ENCODE results near the gene EXT2. TPM values are rescaled to one million over a fixed set of nuclear protein-coding genes. Genes with fewer than 3 reads are reported as not detected.

Gene EXT2
- total and polyA plus RNA-seq, 2 experiments from 2014 or later: 99.8 to 209 TPM

DNA sequence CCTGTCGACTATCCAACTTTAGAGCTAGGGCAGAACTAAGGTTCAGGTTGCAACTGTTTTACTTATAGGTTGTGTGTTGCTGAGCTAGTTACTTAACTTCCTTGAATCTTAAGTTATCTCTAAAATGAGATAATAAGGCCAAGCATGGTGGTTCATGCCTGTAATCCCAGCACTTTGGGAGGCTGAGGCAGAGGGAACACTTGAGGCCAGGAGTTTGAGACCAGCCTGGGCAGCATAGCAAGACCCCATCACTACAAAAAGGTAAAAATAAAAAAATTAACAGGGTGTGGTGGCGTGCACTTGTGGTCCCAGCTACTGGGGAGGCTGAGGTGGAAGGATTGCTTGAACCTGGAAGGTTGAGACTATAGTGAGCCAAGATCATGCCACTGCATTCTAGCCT is 27.3 kb upstream of the EXT2 start:
- Histone ChIP-seq H4K20me1 (ENCODE audit: insufficient read depth) (no peaks in the 10 kb centered on the region), H3K27me3 (replicated peaks; ENCODE audit: insufficient read depth) (no peaks in the 10 kb centered on the region), H3K4me1 (ENCODE audit: insufficient read depth) (0 out of 2 replicates have a peak, but pooled peaks cover 6% of the 10 kb centered on the region), H3F3A (ENCODE audit: insufficient read depth) (peaks cover 8% of the 10 kb centered on the region), H3K79me2 (ENCODE audit: insufficient read depth) (no peaks in the 10 kb centered on the region), H3K9me2 (ENCODE audit: insufficient read depth) (no peaks in the 10 kb centered on the region), H3K9ac (no peak overlapping the region), H2AFZ (no peak overlapping the region), H3K27ac (no peak overlapping the region), H3K36me3 (ENCODE audit: low read depth) (no peaks in the 10 kb centered on the region; the same call in 1 of the 2 replicates), H3K4me2 (ENCODE audit: unreplicated experiment) (no peak overlapping the region), H3K9me3 (ENCODE audit: low read depth) (no peaks in the 10 kb centered on the region), H3K4me3 (no peak overlapping the region)
- WGBS, 2 experiments (ENCODE audit: low coverage in 1 of 2, low lambda C conversion rate in 2 of 2, missing lambda C conversion rate in 2 of 2): 73 to 86% methylated on average over 2 of the region's 2 CpGs
- DNase-seq: no peak
- in situ Hi-C loops (cut with MboI): no loop called here
- TF ChIP-seq EZH2 (IDR thresholded peaks at IDR 0.05; ENCODE audit: insufficient read depth, poor library complexity, severe bottlenecking) (no peak), EZH2phosphoT487 (IDR thresholded peaks at IDR 0.05; ENCODE audit: insufficient read depth, low read depth) (no peak)

DNA sequence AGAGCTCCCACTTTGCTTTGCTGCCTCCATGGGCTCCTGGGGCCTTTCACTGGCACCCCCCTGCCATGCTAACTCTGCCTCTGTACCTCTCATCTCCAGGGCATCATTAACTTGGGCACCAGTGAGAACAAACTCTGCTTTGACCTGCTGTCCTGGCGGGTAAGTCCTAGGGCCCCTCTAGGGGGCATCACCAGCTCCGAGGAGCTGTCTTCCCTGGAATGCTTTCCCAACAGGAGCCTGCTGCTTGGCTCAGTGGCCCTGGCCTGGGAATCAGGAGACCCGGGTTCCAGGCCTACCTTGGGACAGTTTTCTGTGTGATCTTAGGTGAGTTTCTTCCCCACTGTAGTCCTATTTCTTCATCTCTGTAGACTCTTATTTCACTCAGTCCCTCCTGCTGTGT is 24.3 kb upstream of the EXT2 start:
- Histone ChIP-seq H3K27me3 (replicated peaks; ENCODE audit: insufficient read depth) (no peaks in the 10 kb centered on the region), H3K4me3 (no peak overlapping the region), H3K4me1 (ENCODE audit: insufficient read depth) (0 out of 2 replicates have a peak, but pooled peaks cover 6% of the 10 kb centered on the region), H3K9me3 (ENCODE audit: low read depth) (no peaks in the 10 kb centered on the region), H2AFZ (no peak overlapping the region), H3K9me2 (ENCODE audit: insufficient read depth) (no peaks in the 10 kb centered on the region), H3K9ac (no peak overlapping the region), H3F3A (ENCODE audit: insufficient read depth) (no peaks in the 10 kb centered on the region), H3K4me2 (ENCODE audit: unreplicated experiment) (no peak overlapping the region), H3K27ac (no peak overlapping the region), H3K36me3 (ENCODE audit: low read depth) (no peaks in the 10 kb centered on the region; the same call in 1 of the 2 replicates), H3K79me2 (ENCODE audit: insufficient read depth) (no peaks in the 10 kb centered on the region), H4K20me1 (ENCODE audit: insufficient read depth) (no peaks in the 10 kb centered on the region)
- TF ChIP-seq EZH2phosphoT487 (IDR thresholded peaks at IDR 0.05; ENCODE audit: insufficient read depth, low read depth) (no peak), EZH2 (IDR thresholded peaks at IDR 0.05; ENCODE audit: insufficient read depth, poor library complexity, severe bottlenecking) (no peak)
- DNase-seq: no peak
- 77 to 86% methylated on average over 3 of the region's 3 CpGs for WGBS, 2 experiments (ENCODE audit: low coverage in 1 of 2, low lambda C conversion rate in 2 of 2, missing lambda C conversion rate in 2 of 2)
- in situ Hi-C loops (cut with MboI): loop anchor here (10.0 kb wide), 1 partner anchor 56 kb away; no protein-coding TSS in a partner anchor

DNA sequence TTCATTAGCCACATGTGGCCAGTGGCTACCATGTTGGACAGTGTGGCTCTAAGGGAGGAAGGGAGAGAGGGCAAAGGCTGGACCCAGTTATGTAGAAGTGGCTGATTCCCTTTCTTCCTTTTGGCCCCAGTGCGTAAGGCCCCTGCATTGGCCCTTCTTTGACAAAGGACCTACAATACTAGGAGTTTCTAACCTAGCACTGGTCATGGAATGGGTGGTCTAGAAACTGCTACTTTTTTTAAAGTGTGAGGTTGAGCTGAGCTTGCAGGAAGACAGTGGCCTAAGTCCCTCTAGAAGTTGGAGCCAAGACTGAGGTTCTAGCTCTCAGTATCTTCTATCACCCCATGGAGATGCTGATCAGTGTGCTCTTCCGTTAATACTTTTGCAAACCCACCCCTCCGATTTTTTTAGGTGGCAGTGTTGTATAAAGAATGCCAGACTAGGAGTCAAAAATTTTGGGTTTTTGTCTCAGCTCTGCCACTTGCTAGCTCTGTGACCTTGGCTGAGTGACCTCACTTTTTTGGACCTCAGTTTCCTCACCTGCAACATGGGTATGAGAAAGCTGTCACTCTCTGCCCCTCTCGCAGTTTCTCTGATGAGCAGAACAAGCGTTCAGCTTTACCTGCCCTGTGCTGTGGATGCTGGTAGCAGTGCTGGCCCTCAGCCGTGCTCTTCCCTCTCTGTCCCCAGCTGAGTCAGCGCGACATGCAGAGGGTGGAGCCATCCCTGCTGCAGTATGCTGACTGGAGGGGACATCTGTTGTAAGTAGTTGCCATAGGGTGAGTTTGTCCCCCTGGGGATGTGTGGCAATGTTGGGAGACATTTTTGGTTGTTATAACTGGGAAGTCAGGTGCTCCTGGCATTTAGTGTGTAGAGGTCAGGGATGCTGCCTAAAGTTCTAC is 22.5 kb upstream of the EXT2 start:
- no peaks in the 10 kb centered on the region for H3K4me1 ChIP-seq (ENCODE audit: insufficient read depth)
- H3K9me3 ChIP-seq (ENCODE audit: low read depth): no peaks in the 10 kb centered on the region
- H3K27me3 ChIP-seq (replicated peaks; ENCODE audit: insufficient read depth): no peaks in the 10 kb centered on the region
- H3K9ac ChIP-seq: no peak overlapping the region
- H4K20me1 ChIP-seq (ENCODE audit: insufficient read depth): no peaks in the 10 kb centered on the region
- no peaks in the 10 kb centered on the region for H3K79me2 ChIP-seq (ENCODE audit: insufficient read depth)
- in situ Hi-C loops (cut with MboI): loop anchor here (10.0 kb wide), 1 partner anchor 58 kb away; no protein-coding TSS in a partner anchor
- H3K4me2 ChIP-seq (ENCODE audit: unreplicated experiment): no peak overlapping the region
- no peak overlapping the region for H3K4me3 ChIP-seq
- WGBS, 2 experiments (ENCODE audit: low coverage in 1 of 2, low lambda C conversion rate in 2 of 2, missing lambda C conversion rate in 2 of 2): 93 to 96% methylated on average over 8 of the region's 8 CpGs
- no peak for TF ChIP-seq EZH2 (IDR thresholded peaks at IDR 0.05; ENCODE audit: insufficient read depth, poor library complexity, severe bottlenecking)
- no peak for TF ChIP-seq EZH2phosphoT487 (IDR thresholded peaks at IDR 0.05; ENCODE audit: insufficient read depth, low read depth)
- DNase-seq: no peak
- H2AFZ ChIP-seq: no peak overlapping the region
- no peaks in the 10 kb centered on the region for H3F3A ChIP-seq (ENCODE audit: insufficient read depth)
- no peak overlapping the region for H3K27ac ChIP-seq
- H3K9me2 ChIP-seq (ENCODE audit: insufficient read depth): no peaks in the 10 kb centered on the region
- no peaks in the 10 kb centered on the region; the same call in 1 of the 2 replicates for H3K36me3 ChIP-seq (ENCODE audit: low read depth)

DNA sequence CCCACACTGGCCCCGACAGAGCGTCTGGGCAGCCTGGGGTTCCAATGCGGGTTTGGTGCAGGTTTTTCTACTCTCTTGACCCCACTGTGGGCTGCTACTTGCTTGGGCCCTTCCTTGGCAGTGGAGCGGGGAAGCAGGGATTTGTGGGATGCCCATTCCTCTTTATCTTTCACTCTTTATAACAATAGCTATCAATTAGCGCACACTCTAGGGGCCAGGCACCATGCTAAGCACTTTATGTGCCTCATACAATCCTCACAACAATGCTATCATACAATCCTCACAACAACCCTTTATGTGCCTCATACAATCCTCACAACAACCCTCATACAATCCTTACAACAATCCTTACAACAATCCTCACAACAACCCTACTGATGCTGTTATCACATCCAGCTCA is 16.7 kb upstream of the EXT2 start:
- no peaks in the 10 kb centered on the region for H3K9me2 ChIP-seq (ENCODE audit: insufficient read depth)
- H2AFZ ChIP-seq: no peak overlapping the region
- no peak overlapping the region for H3K4me3 ChIP-seq
- WGBS, 2 experiments (ENCODE audit: low coverage in 1 of 2, low lambda C conversion rate in 2 of 2, missing lambda C conversion rate in 2 of 2): 84 to 89% methylated on average over 5 of the region's 5 CpGs
- no peaks in the 10 kb centered on the region for H3K36me3 ChIP-seq (ENCODE audit: low read depth)
- H3K4me2 ChIP-seq (ENCODE audit: unreplicated experiment): no peak overlapping the region
- no peaks in the 10 kb centered on the region for H3K79me2 ChIP-seq (ENCODE audit: insufficient read depth)
- H3K9me3 ChIP-seq (ENCODE audit: low read depth): no peaks in the 10 kb centered on the region
- no peaks in the 10 kb centered on the region for H3K27me3 ChIP-seq (replicated peaks; ENCODE audit: insufficient read depth)
- no peak for TF ChIP-seq EZH2phosphoT487 (IDR thresholded peaks at IDR 0.05; ENCODE audit: insufficient read depth, low read depth)
- no peak for TF ChIP-seq EZH2 (IDR thresholded peaks at IDR 0.05; ENCODE audit: insufficient read depth, poor library complexity, severe bottlenecking)
- H4K20me1 ChIP-seq (ENCODE audit: insufficient read depth): no peaks in the 10 kb centered on the region
- no peak for DNase-seq
- no peak overlapping the region for H3K27ac ChIP-seq
- H3K9ac ChIP-seq: no peak overlapping the region
- H3F3A ChIP-seq (ENCODE audit: insufficient read depth): no peaks in the 10 kb centered on the region
- no peaks in the 10 kb centered on the region for H3K4me1 ChIP-seq (ENCODE audit: insufficient read depth)
- in situ Hi-C loops (cut with MboI): loop anchor here (10.0 kb wide), 1 partner anchor 64 kb away; no protein-coding TSS in a partner anchor
